Duodenal mucosa (tissue), 2 donors: ENCODE data around the gene HES6.

Experiments used
- H3K27ac ChIP-seq: one replicate; pipeline ENCODE4 v1.7.0; 2013; ENCODE audit warnings: low read depth, low read length
- H3K27me3 ChIP-seq, 2 donors: one replicate each; pipeline ENCODE4 v1.7.0; 2013; ENCODE audit warnings: low read length in 2 of 2, control low read depth in 1 of 2; ENCODE audit not compliant: insufficient read depth in 2 of 2, control insufficient read depth in 1 of 2
- H3K36me3 ChIP-seq, 2 donors: one replicate each; pipeline ENCODE4 v1.7.0; 2013; ENCODE audit warnings: low read length in 2 of 2, control low read depth in 1 of 2; ENCODE audit not compliant: insufficient read depth in 2 of 2, control insufficient read depth in 1 of 2
- H3K4me1 ChIP-seq, 2 donors: one replicate each; pipeline ENCODE4 v1.7.0; 2013; ENCODE audit warnings: low read length in 2 of 2, control low read depth in 1 of 2; ENCODE audit not compliant: insufficient read depth in 2 of 2, control insufficient read depth in 1 of 2
- H3K4me3 ChIP-seq, 2 donors: one replicate each; pipeline ENCODE4 v1.7.0; 2013; ENCODE audit warnings: low read length in 2 of 2, low read depth in 1 of 2
- H3K9ac ChIP-seq, 2 donors: one replicate each; pipeline ENCODE4 v1.7.0; 2013; ENCODE audit warnings: low read length in 2 of 2, low read depth in 1 of 2
- H3K9me3 ChIP-seq, 2 donors: one replicate each; pipeline ENCODE4 v1.7.0; 2013; ENCODE audit warnings: low read length in 2 of 2, control low read depth in 1 of 2; ENCODE audit not compliant: control insufficient read depth in 1 of 2

HES6 gene

DNA sequence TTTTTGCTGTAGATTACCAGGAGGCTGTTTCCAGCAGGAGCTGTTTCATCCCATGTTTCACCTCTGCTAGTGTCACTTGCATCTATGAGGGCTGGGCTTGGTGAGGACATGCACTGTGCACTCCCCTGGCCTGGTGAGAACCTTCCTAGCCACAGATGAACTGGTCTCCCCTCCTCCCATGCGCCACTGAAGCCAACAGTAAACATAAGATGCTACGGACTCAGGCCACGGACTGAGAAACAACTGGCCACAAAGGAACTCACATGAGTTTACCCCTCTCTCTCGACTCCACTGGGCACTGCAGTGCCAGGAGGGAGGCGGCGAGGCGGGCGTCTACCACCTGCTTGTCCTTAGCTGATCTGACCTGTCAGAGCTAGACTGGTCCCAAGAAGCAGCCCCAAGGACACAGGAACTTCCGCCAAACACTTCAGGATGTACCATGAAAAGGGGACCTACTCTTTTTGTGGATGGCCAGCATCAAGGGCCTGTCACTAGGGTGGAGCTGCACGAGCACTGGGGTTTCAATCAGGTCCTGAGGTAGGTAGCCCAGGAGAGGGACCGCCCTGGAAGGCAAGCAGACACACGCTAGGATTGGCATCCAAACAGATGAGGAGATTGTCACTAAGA, 22.8 kb upstream of the HES6 start:
- Histone ChIP-seq H3K4me1 (peaks cover 21 to 22% of the 10 kb centered on the region in 2 donors), H3K9me3 (no peaks in the 10 kb centered on the region), H3K27ac (no peak overlapping the region), H3K36me3 (peaks cover 51 to 76% of the 10 kb centered on the region in 2 donors), H3K27me3 (no peaks in the 10 kb centered on the region), H3K9ac (peak overlapping the region in 1 of 2 donors; percentile 14), H3K4me3 (no peak overlapping the region)

DNA sequence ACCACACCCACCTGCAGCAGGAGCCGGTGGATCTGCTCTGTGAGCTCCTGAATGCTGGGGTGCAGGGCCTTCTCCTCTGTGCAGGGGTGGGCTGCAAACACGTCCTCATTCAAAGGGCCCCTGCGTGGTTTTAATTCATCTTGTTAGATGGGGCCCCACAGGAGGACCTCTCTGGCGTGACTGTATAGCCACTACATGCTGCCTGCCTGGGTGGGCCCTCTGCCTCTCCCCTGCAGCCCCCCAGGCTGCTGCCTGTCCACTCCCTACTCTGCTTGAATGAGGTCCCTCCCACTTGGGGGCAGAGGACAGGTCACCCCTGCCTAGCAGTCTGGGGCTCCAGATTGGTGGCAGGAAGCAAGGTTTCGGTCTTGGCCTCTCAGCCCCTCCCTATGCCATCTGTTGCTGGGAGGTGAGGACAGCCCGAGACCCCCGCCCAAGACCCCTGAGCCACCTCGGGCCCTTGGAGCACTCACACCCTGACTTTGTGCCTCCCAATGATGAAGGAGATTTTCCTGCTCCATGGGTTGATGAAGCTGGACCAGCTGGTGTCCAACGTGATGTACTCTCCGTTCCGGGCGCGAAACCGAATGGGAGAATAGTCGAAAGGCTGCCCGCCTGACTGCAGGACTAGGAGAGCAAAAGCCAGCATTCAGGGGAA, 22.0 kb upstream of the HES6 start:
- peaks cover 48 to 73% of the 10 kb centered on the region in 2 donors for H3K36me3 ChIP-seq
- peaks cover 21 to 22% of the 10 kb centered on the region in 2 donors for H3K4me1 ChIP-seq
- no peak overlapping the region for H3K4me3 ChIP-seq
- no peaks in the 10 kb centered on the region for H3K9me3 ChIP-seq
- H3K27me3 ChIP-seq: no peaks in the 10 kb centered on the region
- H3K27ac ChIP-seq: no peak overlapping the region
- H3K9ac ChIP-seq: no peak overlapping the region

DNA sequence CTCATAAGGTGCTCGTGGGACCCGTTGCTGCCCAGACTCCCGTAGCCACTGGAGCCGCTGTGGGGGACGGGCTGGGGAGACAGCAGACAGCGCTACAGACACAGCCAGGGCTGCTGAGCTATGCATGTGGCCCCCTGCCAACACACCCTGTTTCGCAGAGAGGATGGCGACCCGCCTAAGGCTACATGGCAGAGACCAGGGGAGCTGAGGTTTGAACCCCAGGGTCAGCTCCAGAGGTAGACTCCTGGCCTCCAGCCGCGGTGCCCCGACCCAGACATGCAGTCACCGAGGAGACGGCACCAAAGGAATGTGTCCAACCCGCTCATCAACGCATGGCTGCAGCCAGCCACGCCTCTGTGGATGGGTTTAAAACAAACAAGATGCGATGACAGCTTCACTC, 21.0 kb upstream of the HES6 start:
- Histone ChIP-seq H3K27ac (no peak overlapping the region), H3K36me3 (peaks cover 50 to 76% of the 10 kb centered on the region in 2 donors)

DNA sequence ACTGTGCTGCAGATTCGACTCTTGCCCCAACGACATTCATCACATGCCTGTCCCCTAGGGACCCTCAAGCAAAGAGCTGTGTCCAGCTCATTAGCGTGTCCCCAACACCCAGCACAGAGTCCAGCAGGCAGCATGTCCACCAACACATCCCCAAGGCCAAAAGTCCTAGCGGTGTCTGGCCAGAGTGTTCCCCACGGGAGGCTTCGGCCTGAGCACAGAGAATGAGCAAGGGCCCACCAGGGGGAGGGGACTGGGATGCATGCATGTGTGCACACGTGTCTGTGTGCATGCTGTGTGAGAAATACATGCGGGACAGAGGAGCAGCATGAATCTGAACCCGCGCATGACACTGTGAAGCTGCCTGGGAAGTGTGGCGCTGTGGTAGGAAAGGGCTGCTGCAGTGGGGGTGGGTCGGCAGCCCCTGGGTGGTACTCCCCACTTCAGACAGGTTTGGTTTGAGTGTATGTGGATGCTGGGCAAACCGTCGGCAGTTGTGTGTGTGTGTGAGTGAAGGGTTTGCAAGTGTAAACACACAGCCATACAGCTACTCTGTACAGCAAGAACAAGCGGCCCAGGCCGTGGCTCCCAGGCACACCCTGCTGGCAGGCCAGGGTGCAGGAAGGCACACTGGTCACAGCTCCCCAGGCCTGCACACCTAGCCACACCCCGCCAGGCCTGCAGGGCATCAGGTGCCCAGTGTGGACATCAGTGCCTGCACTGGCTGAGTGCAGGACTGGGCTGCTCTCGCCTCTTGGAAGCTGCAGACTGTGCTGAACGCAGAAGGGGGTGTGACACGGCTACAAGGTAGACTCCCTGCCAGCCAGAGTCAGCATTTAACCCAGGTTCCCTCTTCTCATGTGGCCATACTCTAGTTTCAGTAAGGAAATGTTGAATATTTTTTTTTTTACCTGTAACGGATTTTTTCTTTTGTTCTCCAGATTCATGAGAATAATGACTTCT, 19.5 kb upstream of the HES6 start:
- Histone ChIP-seq H3K27me3 (no peaks in the 10 kb centered on the region), H3K9me3 (no peaks in the 10 kb centered on the region), H3K27ac (no peak overlapping the region), H3K4me1 (peaks cover 18 to 21% of the 10 kb centered on the region in 2 donors), H3K9ac (no peak overlapping the region), H3K36me3 (peaks cover 57 to 80% of the 10 kb centered on the region in 2 donors), H3K4me3 (no peak overlapping the region)

More for the DNA sequence above, 21.0 kb upstream of the HES6 start:
- Histone ChIP-seq H3K27me3 (no peaks in the 10 kb centered on the region), H3K4me1 (peaks cover 21 to 22% of the 10 kb centered on the region in 2 donors), H3K9ac (no peak overlapping the region), H3K9me3 (no peaks in the 10 kb centered on the region), H3K4me3 (no peak overlapping the region)

DNA sequence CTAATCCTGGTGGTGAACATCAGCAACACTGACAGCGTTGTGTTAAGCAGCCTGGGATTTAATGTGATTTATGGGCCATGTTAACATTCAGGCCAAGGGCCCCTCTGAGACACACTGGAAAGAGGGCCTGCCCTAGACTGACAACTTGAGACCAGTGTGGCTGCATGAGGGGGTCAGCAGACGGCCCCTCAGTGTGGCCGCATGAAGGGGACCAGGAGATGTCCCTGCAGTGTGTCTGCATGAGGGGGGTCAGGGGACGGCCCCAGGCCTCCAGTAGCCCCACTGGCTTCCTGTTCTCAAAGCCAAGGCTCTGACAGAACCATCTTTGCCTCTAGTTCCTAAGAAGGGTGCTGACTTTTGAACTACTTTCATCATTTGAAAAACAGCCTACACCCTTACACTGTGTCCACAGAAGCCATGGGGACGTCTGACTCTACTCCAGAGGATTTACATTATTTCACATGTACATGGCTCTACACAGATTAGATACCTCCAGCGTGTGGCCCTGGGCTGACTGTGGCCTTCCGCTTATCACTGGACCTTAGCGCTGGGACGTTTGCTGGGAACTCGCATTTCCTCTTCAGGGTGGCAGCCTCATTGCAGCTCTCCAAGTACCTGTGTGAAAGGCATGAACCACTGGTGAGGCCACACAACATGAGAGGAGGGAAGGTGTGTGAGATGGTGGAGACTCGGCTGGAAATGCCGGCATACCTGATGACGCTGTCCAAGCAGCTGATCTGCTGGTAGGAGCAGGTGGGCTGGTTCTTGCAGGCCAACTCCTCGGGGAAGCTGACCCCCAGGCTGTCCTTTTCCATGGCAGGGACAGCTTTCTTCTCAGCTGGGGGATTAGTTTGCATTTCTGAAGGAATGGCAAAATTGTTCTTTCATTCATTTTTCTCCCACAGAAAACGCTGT, 18.2 kb upstream of the HES6 start:
- Histone ChIP-seq H3K9me3 (no peaks in the 10 kb centered on the region), H3K27ac (no peak overlapping the region), H3K36me3 (peaks cover 64 to 86% of the 10 kb centered on the region in 2 donors), H3K27me3 (no peaks in the 10 kb centered on the region), H3K9ac (no peak overlapping the region), H3K4me3 (no peak overlapping the region), H3K4me1 (peaks cover 9 to 11% of the 10 kb centered on the region in 2 donors)

DNA sequence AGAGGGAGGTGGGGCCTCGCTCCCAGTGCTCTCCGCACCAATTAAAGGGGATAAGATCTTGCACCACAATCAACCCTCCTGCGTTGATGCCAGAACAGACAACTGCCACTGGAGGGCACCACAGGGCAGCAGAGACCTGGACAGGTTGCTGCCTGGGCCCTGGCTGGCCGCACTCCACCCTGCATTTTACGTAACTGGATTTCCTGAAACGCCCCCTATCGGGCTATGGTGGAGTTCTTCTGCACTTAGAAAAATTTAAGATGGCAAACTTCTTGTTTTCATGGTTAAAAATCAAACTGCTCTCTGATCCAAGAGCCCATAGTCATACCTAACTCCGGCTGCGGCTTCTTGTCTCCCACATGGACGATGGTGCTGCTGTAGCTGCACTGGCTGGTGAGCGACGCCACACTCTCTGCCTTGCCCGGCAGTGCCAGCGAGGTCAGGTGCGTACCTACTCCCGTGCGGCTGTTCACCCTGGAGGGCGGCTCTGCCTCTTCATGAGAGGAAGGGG, 16.8 kb upstream of the HES6 start:
- Histone ChIP-seq H3K4me3 (no peak overlapping the region), H3K9me3 (no peaks in the 10 kb centered on the region), H3K27me3 (no peaks in the 10 kb centered on the region), H3K27ac (no peak overlapping the region), H3K4me1 (no peaks in the 10 kb centered on the region), H3K9ac (no peak overlapping the region), H3K36me3 (peaks cover 59 to 89% of the 10 kb centered on the region in 2 donors)

DNA sequence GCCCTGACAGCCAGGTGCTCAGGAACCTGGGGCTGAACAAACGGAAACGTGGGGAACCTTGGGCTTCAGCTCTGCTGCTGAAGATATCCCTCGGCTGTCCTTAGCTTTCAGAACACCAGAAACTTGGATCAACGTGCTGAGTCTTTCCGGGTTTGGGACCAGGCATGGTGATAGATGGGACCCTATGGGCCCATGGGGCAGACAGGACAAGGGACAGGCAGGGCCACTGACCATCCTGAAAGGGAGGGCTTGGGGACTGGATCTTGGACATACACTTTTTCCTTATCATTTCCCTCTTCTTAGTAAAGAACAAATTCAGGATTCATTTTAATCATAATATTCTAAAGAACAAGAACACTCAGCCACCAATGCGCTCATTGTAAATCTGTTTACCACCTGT, 16.3 kb upstream of the HES6 start:
- H3K27me3 ChIP-seq: no peaks in the 10 kb centered on the region
- H3K9me3 ChIP-seq: no peaks in the 10 kb centered on the region
- no peak overlapping the region for H3K9ac ChIP-seq
- no peak overlapping the region for H3K4me3 ChIP-seq
- peaks cover 54 to 88% of the 10 kb centered on the region in 2 donors for H3K36me3 ChIP-seq
- no peak overlapping the region for H3K27ac ChIP-seq
- no peaks in the 10 kb centered on the region for H3K4me1 ChIP-seq

DNA sequence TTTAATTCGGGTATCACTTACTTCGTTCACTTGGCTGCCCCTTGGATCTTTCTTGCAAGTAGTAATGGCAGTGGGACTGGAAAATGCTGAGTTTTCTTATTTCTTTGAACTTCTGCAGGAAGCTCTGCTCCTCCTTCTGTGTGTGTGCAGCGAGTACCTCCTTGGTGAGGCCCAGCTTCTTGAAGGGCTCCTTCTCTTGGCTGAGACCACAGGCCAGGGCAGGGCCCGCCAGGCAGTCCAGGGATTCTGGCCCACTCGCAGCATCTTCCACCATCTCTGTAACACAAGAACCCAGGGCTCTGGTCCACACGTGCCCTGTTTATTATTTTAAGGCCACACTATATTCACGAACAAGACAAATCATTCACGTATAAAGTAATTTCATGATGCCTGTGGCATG, 15.8 kb upstream of the HES6 start:
- Histone ChIP-seq H3K9ac (no peak overlapping the region), H3K27ac (no peak overlapping the region), H3K36me3 (peaks cover 54 to 88% of the 10 kb centered on the region in 2 donors), H3K4me3 (no peak overlapping the region), H3K27me3 (no peaks in the 10 kb centered on the region), H3K4me1 (no peaks in the 10 kb centered on the region), H3K9me3 (no peaks in the 10 kb centered on the region)

DNA sequence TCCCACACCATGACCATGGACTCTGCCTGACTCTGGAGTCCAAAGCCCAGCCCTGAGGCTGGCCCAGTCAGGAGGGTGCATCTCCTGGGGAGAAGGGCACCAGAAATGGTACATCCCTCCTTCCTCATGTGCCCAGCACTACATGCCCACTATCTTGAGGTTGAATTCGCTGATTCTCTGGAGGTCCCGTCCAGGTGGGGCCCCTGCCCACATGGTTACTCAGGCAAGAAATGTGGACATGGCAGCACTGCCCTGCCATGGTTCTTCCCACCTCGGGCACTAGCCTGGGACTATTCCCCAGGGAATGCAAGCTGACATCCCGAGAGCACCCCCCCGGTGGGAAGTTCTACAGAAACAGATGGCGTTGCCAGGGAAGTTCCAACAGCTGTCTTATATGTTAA, 15.3 kb upstream of the HES6 start:
- no peaks in the 10 kb centered on the region for H3K9me3 ChIP-seq
- H3K9ac ChIP-seq: no peak overlapping the region
- H3K4me3 ChIP-seq: no peak overlapping the region
- H3K36me3 ChIP-seq: peaks cover 56 to 89% of the 10 kb centered on the region in 2 donors
- no peaks in the 10 kb centered on the region for H3K4me1 ChIP-seq
- H3K27me3 ChIP-seq: no peaks in the 10 kb centered on the region
- no peak overlapping the region for H3K27ac ChIP-seq
